HG03135 (cell line): ENCODE results near the gene KCND1.

Experiments used
- ATAC-seq: cut with Tn5 transposase; IDR thresholded peaks from one replicate; pipeline ENCODE4 v1.9.1; 2021; ENCODE audit warnings: mild to moderate bottlenecking, moderate library complexity; ENCODE audit not compliant: unreplicated experiment

Gene KCND1

DNA sequence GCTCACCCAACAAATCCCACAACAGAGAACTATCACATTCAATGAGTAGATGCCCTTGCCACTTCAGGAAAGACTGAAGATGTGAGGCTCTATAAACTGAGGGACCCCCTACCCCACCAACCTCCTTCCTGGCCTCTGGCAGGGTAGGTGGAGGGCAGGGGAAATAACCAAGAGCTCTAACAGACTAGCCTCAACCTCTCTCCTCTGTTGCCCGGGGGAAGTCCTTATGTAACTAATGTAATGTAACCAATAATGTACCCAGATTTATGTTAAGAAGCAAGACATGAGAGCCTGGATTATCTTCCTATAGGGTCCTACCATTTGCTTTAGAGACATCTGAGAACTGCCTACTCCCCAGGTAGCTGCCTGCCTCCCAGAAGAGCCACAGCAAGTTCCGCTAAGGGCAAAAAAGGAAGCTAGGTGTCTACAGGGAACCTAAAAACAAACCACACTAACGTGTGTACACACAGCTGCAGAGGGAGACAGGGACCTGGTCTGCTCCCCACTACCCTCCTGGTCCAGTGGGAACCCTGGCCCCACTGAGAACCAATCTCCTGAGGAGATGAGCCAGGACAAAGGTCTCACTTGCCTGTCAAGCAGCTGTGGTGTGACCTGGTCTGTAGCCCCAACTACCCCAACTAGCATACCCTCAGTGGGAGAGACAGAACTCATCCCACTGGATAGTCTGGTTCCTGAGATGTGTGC is 32.0 kb downstream of the KCND1 start:
- no peak for ATAC-seq

DNA sequence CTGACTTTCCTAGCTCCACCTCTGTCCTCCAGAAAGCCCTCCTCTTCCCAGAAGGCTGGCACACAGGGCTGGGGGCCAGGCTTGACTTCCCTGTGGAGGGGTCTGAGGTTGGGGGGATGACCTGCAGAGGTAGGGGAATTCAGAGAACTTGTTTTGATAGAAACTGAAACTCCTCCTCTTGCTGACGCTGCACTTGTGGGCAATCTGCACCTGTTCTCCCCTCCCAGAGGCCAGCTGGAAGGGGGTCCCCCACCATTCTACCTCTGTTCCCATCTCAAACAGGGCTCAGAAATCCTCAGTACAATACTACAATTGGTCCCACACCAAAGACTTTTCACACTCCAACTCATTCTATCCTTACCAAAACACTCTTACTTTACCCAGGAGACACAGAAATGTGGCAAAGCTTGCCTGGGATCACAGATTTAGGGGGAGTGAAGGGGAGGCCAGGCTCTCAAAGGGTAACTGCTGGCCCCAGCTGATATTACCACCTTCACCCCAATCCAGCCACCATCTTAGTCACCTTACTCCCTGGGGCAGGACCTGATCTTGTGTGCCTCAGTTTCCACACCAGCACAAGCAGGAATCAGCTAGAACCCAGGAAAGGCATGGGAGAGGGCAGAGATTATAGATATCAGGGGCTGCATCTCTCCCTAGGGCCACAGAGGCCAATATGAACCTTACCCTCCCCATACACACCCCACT is 32.8 kb downstream of the KCND1 start:
- ATAC-seq = peak; percentile 46

DNA sequence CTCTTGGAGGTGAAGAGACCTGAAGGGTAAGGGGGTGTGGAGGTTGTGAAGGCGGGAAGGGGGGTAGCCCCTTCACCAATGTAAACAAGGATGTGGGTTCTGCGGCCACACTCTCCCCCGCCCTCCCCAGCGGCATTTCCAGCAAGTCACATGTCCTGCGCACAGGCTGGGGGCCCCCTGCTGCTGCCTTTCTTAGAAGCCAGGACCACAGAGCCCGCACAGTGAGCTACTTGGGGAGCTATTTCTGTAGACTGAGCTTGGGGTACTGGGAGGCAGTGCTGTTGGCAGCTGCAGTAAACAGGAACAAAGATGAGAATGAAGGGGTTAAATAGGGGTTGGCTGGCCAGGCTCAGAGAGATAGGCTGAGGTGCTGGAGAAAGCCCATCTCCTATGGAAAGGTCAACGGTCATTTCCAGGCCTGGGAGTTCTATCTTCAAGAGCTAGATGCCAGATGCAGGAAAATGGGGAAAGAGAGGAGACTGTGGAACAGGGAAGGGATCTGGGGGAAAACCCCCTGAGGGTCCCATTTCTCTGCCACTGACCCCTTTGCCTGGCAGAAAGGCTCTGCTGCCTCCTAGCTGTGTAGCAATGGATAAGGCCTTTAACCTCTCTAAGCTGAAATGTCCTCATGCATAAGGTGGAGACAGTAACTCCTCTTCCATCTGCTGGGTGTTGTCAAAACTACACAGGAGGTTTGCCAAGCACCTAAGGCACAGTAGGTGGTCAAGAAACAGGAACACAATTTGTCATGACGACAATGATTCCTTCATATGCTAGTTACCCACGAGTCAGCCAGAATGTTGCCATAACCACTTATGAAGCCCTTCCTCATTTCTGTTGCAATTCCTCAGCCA is 34.4 kb downstream of the KCND1 start:
- ATAC-seq = peak; percentile 57

DNA sequence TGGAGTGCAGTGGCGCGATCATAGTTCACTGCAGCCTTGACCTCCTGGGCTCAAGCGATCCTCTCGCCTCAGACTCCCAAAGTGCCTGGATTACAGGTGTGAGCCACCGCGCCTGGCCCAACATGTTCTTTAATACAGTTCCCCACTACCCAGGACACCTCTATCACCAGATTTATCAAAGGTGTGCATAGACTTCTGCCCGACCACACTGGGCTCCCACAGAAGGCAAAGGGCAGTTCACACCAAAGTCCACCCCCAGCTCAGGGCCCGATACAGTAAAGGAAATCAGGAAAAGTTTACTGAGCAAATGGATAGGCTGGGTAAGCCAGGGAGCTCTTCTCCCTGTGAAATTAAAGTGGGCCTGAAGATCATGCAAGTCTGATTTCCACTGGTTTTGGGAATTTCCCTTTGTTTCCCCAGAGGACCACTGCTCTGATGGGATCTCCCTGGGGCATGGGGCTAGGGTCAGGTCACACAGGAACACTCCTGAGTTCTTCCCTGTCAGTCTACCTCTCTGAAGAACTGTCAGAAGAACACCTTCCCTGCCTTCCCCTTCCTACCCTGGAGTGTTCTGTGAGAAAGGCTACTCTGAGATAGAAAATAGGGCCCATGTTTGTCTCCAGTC is 35.1 kb downstream of the KCND1 start:
- ATAC-seq = peak; percentile 1

DNA sequence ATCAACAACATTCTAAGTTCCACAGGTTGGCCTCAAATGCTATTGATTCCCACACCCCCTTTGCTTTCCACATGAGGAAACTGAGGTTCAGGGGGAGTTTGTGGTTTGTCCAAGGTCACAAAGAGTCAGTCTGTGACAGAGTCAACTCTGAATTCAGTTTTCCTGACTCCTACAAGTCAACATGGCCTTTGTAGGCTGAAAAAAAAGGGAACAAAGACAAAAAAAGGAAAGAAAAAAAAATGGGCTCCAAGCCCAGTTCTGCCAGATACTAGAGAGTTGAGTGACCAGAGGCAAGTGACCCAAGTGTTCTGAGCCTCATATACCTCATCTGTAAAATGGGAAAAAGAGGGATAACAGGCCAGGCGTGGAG is 36.4 kb downstream of the KCND1 start:
- no peak for ATAC-seq

DNA sequence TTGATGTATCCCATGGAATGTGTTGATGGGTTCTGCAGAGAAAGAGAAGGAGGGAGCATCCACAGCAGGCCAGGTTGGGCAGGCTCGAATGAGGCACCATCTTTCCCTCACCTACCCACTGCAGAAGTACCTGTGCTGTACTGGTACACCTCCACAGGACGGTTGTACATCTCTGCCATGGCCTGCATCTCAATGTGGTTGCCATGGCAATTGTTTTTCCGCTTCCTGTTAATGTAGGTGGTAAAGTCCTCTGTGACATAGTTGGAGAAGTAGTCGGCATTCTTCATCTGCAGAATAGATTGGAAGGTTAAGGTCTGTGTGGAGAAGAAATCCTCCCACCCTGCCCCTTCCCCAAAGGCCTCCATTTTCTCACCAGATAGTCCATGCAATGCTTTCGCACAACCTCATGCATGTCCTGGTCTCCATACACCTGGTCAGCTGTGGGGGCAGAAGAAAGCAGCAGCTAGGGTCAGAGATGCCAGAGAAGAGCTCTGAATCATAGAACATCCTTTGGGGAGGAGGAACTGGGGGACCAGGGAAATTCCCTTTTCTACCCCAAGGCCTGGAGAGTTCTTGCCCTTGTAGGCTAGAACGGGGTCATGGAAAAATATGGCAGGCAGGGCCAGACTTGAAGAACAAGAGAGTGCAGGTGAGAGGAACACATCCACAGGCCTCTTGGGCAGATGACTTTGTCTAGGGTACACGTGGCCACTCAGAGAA is 36.9 kb downstream of the KCND1 start:
- ATAC-seq = no peak

DNA sequence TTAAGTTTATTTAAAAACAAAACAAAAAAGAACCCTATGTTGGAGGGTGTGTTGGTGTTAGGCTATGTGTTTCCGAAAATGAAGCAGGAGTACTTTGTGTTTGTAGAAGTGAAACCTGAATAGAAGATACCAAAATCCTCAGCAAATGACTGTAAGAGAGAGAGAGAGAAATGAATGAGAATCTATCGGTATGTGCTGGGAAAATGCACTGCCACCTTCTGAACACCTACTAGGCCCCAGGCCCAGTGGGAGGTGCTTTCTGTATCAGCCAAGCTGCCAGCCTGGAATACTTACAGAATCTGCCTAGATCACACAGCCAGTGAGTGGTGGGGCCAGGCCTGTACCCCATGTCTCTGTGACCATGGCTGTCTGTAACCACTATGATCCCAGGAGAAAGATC is 37.9 kb downstream of the KCND1 start:
- ATAC-seq = no peak

DNA sequence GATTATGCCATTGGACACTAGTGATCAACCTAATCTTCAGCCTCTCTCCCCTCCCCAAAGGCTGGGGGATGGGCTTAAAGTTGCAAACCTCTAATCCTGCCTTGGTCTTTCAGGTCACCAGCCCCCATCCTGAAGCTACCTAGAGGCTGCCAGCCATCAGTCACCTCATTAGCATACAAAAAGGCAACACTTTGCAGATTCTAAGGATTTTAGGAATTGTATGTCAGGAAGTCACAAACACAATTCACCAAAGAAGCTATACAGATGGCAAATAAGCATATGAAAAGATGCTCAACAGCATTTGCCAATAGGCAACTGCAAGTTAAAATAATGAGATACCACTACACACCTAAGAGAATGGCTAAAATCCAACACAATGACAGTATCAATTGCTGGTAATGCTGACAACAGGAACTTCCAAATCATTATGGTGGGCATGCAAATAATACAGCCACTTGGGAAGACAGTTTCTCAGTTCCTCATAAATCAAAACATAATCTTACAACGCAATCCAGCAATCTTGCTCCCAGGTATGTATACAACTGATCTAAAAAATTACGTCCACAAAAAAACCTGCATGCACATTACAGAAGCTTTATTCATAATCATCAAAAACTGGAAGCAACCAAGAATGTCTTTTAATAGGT is 43.8 kb downstream of the KCND1 start:
- no peak for ATAC-seq

DNA sequence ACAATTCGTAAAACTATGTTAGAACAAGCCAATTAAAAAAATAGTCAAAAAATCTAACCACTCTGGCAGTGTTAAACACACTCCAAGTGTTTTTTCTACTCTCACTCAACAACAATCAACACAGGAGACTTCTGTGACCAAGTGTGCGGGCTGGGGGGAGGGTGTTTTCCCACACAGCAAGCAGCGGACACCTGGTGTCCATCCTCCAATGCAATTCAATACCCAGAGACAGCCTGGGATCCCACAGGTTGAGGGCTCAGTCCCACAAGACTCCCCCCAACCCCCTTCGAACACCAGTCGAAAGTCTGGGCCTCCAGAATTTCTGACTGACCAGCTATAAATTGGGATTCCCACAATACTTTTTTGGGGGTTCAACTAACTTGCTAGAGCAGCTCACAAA is 44.5 kb downstream of the KCND1 start:
- ATAC-seq = no peak

DNA sequence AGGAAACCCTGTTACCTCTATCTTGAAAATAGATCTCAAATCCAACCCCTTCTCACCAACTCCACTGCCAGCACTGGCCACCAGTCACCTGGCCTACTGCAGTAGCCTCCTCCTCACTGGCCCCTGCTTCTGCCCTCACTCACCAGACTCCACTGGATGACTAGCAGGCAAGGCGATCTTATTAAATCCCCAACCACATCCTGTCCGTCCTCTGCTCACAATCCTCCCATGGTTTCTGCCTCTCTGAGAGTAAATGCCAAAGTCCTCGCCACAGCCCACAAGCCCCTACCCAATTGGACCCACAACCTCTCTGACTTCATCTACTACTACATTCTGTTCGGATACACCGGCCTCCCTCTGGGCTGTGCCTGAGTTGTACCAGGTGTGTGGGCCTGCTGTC is 47.4 kb downstream of the KCND1 start:
- no peak for ATAC-seq

DNA sequence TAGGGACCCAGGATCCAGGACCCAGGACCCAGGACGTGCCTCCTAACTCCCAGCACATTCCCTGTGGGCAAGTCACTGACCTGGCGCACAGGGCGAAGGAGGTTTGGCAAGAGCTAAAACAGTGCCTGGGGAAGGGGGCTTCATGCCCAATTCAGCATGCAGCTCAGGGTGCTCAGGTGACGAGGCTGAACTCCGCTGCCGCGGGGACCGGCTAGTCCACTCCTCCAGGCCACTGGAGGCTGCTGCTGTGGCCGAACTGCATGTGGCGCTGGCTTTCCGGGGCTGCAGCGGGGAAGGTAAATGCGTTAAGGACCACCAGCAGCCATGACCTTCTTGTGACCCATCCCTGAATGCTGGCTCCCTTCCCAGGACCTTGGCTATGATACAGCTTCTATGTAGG is 47.9 kb downstream of the KCND1 start:
- ATAC-seq = no peak

DNA sequence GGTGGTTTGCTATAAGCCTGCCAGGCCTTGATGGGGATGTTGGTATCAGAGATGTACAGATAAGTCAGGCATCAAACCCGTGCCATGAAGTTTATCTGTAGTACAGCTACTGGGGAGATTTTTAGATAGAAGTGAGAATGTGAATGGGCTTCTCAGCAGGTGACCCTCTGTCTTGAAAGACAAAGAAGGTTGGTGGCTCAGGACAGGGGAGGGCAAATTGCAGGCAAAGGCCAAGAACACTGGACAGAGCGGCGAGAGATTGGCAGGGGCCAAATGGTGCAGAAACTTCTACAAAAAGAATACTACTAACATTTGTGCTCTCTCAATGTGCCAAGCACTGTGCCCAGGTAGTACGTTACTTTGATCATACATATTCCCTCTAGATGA is 50.9 kb downstream of the KCND1 start:
- ATAC-seq = no peak

DNA sequence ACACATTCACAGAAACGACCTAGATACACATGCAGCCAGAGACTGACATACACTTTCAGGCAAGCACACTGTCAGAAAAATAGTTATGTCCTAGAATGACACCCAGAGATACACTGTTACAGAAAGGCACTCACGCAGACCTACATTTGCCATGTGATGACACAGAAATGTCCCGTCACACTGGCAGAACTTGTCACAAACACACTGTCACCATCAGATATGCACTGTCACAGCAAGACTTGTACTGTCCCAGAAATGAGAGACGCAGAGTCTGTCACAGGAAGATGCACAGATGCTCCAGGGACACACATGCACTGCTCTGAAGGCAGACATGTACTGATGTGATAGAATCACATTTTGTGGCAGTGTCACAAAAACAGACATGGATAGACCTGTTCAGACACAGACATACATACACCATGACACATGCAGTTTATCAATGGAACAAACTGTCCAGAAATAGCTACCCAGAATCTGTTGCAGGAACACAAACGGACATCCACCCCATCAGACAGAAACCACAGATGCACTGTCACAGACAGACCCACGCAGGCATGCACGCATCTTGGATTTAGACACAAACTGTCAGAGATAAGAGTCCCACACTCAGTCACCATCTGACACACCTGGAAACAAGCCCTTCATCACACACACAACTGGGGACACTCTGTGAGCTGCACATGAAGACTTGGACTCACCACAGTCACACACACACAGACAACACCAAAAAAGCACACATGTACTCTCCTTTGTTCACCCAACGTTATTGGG is 51.5 kb downstream of the KCND1 start:
- ATAC-seq = no peak

DNA sequence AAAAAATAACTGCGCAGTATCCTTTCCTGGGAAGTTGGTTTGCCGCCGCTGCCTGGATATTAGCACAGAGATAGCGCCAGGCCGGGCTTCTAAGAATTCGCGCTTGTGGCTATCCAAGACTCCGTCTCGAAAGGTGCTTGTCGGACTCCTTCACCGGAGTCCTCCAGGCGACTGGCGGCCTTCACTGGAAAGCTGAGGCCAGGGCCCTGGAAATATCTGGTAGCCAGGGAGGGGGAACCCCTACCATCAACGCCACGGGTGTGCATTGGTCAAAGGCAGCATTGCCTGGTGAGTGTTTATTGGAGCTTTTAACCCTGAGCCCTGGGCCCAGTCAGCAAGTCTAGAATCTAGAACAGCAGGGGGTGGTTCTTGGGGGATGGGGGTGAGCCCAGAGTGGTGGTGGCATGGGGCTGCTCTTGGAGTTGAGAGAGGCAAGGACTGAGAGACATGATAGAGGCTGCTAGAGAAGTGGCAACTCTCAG is 52.2 kb downstream of the KCND1 start:
- ATAC-seq = peak; percentile 22

DNA sequence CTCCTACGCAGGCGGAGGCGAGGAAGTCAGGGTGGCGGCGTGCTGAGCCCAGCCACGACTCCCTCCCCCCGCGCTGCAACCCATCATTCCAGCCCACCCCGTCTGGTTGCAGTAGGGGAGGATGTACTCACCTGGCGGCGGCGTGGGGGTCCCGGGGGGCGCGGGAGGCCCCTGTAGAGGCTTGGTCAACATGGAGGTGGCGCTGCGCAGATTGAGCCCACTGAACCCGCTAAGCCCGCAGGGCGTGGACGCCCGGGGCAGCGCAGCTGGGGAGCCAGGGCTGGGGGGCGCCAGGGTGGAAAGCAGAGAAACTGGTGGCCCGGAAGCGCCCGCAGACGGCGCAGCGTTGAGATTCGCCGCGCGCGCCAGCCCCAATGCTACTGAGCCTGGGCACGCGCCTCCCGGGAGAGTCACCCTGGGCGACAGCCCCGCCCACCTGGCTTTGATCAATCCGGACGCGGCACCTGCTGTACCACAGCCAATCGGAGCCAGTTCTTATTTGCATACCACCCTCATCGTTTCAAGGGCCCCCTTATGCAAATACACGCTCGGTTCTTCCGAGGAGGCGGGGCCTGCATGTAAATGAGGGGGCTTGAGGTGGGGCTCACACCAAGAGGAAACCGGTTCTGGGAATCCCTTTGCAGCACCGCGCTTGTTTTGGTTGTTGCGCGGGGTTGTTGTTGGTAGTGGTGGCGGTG is 52.9 kb downstream of the KCND1 start, which contains the start of gene PIM2:
TSS of gene PIM2 (minus strand) at position 382 of the 698 bp plus-strand sequence. CDS start at position 192, 190 bp downstream.
- peak; percentile 66 for ATAC-seq

DNA sequence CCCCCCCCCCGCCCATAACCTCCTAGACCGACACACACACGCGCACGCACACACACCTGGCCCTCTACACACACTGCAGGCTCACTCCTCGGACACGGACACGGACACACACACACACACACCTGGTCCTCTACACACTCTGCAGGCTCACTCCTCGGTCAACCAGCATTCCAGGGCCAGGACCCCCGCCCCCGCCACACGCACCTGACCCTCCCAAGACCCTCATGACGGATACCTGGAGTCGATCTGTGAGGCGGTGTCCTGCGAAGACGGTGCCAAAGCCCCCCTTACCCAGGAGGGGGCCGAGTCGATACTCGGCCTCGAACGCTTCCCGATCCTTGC is 53.4 kb downstream of the KCND1 start:
- ATAC-seq = no peak

DNA sequence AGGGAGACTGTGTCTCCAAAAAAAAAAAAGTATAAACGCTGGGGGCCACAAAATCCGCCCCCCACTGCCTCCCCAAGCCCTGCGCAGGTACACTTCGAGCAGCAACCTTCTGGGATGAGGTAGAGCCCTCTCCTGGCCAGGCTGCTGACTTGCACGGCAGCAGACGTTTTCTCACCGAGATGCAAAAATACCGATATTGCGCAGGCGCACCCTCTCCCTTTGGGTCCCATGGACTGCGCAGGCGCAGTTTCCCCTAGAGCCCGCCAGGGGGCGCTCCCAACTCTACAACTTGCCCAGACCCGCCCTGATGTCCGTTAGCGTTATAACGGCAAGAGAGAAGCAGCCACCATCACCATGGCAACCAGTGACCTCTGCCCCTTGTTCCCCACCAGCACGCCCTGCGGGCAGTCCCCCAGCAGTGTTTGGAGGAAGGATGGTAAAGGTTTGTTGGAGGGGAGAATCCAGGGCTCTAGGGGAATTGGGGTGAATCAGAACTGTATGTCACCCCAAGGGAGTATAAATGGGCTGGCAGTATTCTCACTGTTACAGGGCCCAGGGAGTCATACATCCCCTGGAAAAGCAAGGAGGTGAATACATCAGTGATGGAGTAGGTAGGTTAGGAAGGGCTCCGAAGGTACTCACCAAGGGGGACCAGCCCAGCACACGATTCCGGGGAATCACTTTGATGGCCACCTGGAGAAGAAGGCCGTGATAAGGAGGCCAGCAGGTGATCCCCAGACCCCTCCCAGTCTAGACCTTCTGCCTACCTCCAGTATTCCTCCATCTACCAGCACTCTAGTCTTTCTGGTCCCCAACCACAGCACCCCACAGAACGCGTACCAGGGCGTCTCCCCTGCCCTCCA is 54.3 kb downstream of the KCND1 start:
- ATAC-seq = peak; percentile 41
